Stimulated activated CD8-positive, alpha-beta memory T cell treated with anti-CD3 and anti-CD28 coated beads, Interleukin-15, amount 100 ng/mL, for 4 hours (primary cell): Measurements from ENCODE around the gene SLC4A8.

ENCODE experiments used
- DNase-seq, 2 donors: peaks; one replicate each; pipeline ENCODE4 v3.0.0-alpha.2; 2020; ENCODE audit warnings: low read depth in 2 of 2

SLC4A8 gene

GRCh38 chr12:51424662-51425539 is at the start of gene SLC4A8:
SLC4A8 (plus strand) TSS chr12:51424831; CDS start chr12:51424988, 157 bp downstream.
- peak; percentile 41 to 61 for DNase-seq

- no peak for DNase-seq
These were observed 49.8 kb upstream of the SLC4A8 start for GRCh38 chr12:51374856-51375255.

DNA sequence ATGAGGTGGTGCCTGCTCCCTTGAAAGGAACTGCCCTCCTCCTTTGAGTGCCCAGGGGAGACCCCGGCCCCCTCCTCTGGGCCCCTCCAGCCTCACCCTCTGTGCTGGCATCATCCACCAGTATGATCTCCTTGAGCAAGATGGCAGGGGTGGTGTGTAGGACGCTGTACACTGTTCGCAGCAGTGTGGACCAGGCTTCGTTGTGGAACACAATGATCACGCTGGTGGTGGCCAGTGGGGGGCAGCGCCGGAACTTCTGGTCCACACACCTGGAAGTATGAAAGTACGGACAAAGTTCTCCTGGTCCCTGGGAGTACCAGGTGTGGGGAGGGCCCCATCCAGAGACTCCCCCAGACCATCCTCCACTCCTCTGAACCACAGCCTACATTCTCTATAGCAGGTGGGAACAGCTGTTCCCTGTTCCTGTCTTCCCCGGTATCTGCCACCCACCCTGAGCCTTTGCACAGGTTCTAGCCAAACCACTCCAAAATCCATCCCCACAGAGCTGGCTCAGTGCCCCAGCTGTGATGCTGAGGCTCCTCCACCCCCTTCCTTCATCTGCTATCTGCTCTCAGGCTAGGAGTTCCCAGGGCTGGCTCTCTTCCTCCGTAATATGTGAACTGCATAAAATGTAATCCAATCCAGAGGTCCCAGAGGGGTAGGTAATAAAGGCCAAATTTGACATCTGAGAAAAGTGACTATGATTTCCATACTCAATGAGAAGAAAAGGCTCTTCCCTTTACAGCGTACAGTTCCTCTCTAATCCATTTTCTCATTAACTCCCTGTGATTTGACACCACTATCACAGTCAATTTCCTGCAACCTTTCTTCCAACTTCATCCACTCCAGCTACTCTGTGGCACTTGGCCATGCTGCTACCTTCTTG is 47.3 kb upstream of the SLC4A8 start:
- no peak for DNase-seq

DNA sequence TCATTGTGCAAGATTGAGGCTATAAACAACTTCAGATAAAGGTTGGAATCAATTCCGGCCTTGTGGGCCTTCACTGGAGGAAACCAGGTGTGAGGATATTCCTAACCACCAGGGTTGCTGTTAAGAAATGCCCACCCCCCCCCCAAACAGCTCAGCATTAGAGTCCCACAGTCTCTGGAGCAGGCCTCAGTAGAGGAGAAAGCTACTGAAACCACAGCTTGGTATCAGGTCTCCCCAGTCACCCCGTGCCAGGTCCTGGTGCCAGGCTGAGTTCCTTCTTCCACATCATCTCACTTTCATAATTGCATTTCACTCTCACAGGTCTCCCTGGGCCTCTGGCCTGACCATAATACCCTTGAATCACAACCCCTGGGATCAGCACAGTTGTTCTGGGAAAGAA is 45.9 kb upstream of the SLC4A8 start:
- DNase-seq, result no peak

- no peak for DNase-seq
These were observed 45.1 kb upstream of the SLC4A8 start for GRCh38 chr12:51379571-51379970.

DNA sequence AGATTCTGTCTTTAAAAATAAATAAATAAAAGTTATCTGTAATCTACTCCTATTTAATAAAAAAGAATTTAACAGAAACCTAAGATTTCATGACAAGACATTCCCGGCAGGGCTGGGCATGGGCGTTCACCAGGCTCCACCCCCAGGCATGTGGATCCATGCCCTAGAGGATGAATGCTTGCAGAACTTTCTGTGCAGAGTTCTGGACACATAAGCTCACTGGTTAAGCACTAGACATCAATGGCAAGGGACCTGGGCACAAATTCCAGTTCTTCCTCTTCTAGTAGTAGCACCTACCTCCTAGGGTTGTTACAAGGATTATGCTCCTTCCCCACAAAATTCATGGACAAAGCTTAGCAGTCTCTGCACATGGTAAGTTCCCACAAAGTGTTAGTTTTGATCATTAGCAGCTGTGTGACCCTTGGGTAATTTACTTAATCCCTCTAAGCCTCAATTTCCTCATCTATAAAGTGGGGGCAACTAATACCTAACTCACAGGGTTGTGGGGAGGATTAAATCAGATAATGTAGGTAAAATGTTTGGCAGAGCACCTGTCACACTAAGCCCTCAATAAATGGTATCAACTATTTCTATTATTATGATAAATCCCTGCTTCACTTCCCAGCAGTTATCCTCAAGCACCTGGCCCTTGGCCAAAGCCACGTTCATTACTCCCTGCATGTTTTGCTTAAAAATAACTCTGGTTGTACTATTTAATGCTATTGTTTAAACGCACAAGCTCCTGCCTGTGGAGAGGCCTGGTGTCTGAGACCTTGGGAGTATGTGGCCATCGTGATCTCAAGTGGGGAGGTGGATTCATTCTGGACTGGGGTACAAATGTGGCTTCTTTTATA is 43.2 kb upstream of the SLC4A8 start:
- no peak for DNase-seq

DNA sequence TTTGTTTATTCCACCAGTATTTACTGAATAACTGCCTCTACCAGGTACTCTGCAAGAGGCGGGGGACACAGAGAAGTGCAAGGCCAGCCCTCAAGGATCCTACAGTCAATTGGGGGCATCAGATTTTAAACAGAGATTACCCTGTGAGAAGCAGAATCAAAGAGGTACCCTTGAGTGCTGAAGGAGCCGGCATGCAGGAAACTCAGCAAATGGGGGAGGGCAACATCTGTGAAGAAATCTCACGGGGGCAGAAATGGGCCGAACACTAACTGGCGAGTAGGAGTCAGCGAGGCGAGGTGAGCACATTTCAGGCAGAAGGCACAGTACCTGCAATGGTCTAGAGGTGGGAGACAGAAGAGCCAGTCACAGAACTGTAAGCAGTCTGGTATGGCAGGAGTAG is 42.5 kb upstream of the SLC4A8 start:
- no peak for DNase-seq

DNA sequence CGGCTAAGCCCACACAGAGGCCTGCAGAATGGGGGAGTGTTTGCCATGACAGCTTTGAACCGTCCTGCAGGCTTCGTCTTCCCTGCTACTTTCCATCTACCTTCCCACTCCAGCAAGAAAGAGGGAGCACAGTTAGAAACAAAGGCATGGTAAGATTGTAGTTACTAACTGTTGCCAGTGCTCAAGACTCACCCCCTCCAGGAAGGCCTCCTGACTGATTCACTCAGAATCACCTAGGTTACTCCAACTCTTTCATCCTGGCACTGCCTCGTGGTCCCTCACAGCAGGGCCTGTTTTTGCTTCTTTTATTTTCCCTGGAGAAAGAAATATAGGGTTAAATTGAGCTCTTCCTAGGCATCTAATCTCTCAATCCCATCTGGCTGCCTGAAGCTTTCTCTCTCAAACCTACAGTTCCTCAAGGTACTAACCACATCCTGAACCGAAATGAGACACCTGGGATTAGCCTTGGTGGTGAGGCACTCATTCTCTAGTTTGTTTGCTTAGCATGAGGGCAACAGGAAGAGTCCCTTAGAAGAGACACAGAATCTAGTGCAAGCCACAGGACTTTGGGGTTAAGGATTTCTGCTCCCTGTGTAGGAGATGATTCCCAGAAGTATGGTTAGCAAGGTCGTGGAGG is 41.2 kb upstream of the SLC4A8 start:
- DNase-seq, result no peak

- no peak for DNase-seq
These were observed 38.3 kb upstream of the SLC4A8 start for GRCh38 chr12:51386351-51386750.

DNA sequence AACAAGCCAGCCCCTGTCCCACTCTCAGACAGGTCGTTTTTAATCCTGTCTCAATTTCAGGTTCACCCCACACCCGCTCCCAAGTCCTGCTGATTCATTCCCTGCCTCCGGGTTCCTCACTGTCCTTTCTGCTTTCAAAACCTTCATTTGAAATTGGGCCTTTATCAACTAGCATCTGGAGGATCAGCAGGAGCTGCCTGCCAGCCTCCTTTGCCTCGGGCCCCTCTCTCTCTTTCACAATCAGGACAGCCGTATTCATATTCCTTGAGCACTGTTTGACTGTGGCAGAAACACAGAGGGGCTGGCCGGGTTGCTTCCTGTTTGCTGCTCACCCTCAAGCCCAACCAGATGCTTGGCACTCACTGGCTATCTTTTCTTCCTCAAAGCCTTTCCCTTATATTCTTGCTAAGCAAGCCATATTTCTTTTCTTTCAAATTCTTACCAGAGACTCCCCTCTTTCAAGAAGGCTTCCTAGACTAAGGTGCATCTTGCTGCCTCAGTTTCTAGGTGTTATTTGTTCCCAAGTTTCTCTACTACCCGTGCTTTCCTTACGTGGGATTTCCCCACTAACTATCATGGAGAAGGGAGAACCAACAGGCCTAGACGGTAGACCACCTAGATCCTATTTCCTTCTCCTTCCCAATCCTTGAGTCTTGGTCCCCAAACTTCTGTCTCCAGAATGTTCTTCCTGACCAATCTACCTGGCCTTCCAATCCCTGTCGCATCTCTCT is 36.4 kb upstream of the SLC4A8 start:
- no peak for DNase-seq

DNA sequence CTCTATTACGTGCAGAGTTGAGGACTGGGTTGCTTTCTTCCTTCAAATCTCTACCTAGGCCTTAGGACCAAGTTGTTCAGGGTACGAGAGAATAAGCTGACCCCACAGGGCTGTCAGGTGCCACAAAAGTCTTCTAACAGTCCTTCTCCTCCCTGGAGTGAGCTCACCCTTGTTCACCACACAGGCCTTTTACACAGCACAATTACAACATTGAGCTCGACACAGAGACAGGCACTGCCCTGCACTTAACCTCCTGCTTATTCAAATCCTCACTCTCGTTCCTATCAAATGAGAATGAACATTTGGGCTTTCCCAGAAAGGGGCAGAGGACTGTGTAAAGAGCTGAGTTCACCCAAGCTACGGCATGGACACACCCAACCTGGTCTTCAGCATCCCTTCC is 35.8 kb upstream of the SLC4A8 start:
- DNase-seq, result no peak

DNA sequence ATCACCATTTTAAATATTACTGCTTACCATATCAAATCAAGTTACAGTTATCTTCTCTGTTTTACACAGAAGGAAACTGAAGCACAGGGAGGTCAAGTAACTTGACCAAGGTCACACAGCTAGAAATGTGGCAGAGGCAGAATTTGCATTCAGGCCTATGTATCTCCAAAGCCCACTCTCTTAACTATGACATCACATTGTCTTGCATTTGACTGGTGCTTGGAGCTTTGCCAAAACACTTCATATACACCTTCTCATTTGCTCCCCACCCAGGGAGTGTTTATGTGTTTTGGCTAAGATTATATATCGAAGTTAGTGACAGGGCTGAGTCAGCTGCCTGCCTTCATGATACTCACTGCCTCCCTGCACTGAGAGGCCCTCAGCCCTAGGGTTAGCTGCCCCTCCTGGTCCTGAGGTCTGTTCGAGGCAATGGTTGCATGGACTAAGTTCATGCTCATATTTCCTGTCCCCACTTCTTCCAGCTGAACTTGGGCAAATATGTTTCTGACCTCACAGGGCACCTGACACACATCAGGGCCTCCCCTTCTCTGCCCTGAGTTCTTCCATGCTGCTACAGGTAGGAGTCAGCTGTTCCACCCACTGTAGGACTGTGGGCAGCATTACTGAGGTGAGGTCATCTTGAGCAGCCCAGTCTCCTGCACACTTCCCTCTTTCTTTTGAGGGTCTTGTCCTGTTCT is 35.2 kb upstream of the SLC4A8 start:
- no peak for DNase-seq

GRCh38 chr12:51390457-51390856 is 34.2 kb upstream of the SLC4A8 start:
- DNase-seq, result no peak

GRCh38 chr12:51390891-51391282 is 33.7 kb upstream of the SLC4A8 start:
- DNase-seq, result no peak

DNA sequence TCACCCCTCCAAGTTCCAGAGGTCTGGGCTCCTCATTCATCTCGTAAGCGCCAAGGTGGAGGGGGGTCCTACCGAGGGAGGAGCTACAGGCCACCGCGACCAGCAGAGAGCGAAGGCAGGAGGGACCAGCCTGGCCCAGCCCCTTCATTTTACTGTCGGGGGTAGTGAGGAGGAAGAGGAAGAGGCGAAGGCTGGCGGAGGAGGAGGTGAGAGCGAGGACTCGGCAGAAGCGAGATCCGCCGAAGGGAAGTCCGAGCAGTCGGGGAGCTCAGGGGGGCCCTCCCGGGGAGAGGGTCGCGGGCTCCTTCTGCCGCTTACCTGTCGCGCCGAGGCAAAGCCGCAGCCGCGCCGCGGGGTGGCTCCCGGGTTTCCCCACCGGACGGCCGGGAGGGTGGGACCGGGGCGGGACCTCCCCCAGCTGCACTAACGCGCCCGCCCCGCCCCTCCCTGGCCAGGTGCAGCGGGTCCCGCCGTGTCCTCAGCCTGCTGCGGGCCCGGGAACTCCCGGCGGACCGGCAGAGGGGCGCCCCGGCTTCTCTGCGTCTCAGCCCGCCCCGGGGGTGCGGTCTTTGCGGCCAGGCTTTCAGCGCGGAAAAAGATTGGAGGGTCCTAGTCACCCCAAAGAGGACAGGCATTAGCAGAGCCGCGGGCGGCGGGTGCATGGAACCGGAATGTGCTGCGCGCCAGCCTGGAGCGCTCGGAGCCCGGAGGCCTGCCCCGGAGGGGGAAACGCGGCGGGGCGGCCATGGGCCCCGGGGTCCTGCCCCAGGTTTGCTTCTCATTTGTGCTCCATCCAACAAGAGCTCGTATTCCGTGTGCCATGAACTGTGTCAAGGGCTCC is 33.1 kb upstream of the SLC4A8 start, which contains the start of gene GALNT6:
Gene GALNT6 (minus strand): TSS at position 124 of the 841 bp plus-strand sequence. CDS start 11,625 bp downstream, outside the sequence.
- DNase-seq, result peak; percentile 36 to 48

DNA sequence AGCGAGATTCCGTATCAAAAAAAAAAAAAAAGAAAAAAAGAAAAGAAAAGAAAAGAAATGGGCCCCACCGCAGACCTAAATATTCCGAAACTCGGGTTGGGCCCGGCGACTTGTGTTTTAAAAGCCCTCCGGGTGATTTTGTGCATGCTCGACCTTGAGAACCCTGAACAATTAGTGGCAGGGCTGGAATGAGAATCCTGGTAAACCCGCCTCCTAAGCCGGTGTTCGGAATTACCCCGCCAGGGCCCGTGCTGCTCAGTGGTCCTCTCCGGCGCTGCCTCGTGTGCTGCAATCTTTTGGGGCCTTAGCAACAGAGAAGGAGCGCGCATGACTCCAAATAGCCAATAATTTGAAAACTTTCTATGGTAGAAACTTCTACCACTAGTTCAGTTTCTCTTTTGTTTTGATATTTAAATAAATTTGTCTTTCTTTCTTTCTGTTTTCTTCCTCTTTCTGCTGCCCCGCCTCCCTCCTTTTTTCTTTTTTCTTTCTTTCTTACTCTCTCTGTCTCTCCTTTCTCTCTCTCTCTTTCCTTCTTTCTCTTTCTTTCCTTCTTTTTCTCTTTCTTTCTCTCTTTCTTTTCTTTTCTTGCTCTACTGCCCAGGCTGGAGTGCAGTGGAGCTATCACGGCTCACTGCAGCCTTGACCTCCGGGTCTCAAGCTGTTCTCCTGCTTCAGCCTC is 31.9 kb upstream of the SLC4A8 start:
- no peak for DNase-seq

GRCh38 chr12:51393676-51394545 is 30.7 kb upstream of the SLC4A8 start:
- DNase-seq, result peak; percentile 32 to 44
